ENCODE data around the gene NOP14.

- TF ChIP-seq, protein P1, sequence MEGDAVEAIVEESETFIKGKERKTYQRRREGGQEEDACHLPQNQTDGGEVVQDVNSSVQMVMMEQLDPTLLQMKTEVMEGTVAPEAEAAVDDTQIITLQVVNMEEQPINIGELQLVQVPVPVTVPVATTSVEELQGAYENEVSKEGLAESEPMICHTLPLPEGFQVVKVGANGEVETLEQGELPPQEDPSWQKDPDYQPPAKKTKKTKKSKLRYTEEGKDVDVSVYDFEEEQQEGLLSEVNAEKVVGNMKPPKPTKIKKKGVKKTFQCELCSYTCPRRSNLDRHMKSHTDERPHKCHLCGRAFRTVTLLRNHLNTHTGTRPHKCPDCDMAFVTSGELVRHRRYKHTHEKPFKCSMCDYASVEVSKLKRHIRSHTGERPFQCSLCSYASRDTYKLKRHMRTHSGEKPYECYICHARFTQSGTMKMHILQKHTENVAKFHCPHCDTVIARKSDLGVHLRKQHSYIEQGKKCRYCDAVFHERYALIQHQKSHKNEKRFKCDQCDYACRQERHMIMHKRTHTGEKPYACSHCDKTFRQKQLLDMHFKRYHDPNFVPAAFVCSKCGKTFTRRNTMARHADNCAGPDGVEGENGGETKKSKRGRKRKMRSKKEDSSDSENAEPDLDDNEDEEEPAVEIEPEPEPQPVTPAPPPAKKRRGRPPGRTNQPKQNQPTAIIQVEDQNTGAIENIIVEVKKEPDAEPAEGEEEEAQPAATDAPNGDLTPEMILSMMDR (IDR thresholded peaks at IDR 0.05) = no peak
- TF ChIP-seq POLR2A (IDR thresholded peaks at IDR 0.05; ENCODE audit: low read depth) (no peak), EP300 (IDR thresholded peaks at IDR 0.05) (no peak), POLR2AphosphoS5 (IDR thresholded peaks at IDR 0.05) (no peak)
Observed at GRCh38 chr4:2954358-2955185, 8.6 kb downstream of the NOP14 start.
